AG04449 (cell line): ENCODE results near the gene SLC37A4.
A peak's percentile ranks its signal among the peaks of the same experiment; 100 is the strongest.

Experiments
- CTCF ChIA-PET: fragments of 350-600 bp; formaldehyde crosslinking; extraction: SDS; loops from one replicate; lab custom pipeline; 2021; ENCODE audit warnings: antibody characterized with exemption; lab: Yijun Ruan, JAX
- POLR2A ChIA-PET: fragments of 400-600, 350-600 bp; formaldehyde crosslinking; extraction: SDS; loops from one replicate; lab custom pipeline; 2020; ENCODE audit warnings: antibody characterized with exemption, inconsistent platforms; lab: Yijun Ruan, JAX
- DNase-seq: peaks from one replicate; pipeline ENCODE4 v3.0.0-alpha.2; 2010; ENCODE audit warnings: low read depth, low spot score
- H3K4me3 ChIP-seq: 2 replicates; pipeline ENCODE4 v1.5.1; 2011; ENCODE audit warnings: low read depth, mild to moderate bottlenecking, control low read depth, low read length
- CTCF ChIP-seq: IDR thresholded peaks from one replicate; pipeline ENCODE4 v1.5.1; 2011; ENCODE audit warnings: mild to moderate bottlenecking, moderate library complexity, low read length, control low read depth, inconsistent platforms; ENCODE audit not compliant: insufficient read depth; ENCODE audit errors: missing control alignments

Gene SLC37A4

GRCh38 chr11:119016216-119017009, 14.3 kb downstream of the SLC37A4 start:
- peak overlapping the region; percentile 18 for H3K4me3 ChIP-seq
- POLR2A ChIA-PET = interaction anchor here (0.7 to 1.0 kb wide), 2 partner anchors 18 to 409 kb away, joined by 3 read pairs; partner anchors contain the start of genes CENATAC and PHLDB1
- no peak for TF ChIP-seq CTCF
- DNase-seq = no peak
- CTCF ChIA-PET = interaction anchor here (0.9 to 8.5 kb wide), 6 partner anchors 13 to 327 kb away, joined by 3 to 54 read pairs (median 4); partner anchors contain the start of gene SLC37A4

GRCh38 chr11:119015054-119015611, 15.5 kb downstream of the SLC37A4 start:
- DNase-seq = no peak
- POLR2A ChIA-PET = no interaction called here
- CTCF ChIA-PET = interaction anchor here (0.6 to 1.4 kb wide), 6 partner anchors 9 to 326 kb away, joined by 3 to 9 read pairs (median 4); no protein-coding TSS in a partner anchor
- no peak overlapping the region for H3K4me3 ChIP-seq
- TF ChIP-seq CTCF = no peak

GRCh38 chr11:119014209-119014924, 16.3 kb downstream of the SLC37A4 start:
- POLR2A ChIA-PET = no interaction called here
- CTCF ChIA-PET = interaction anchor here (0.8 to 2.2 kb wide), 4 partner anchors 11 to 42 kb away, joined by 3 to 9 read pairs (median 4); no protein-coding TSS in a partner anchor
- H3K4me3 ChIP-seq = no peak overlapping the region
- DNase-seq = no peak
- no peak for TF ChIP-seq CTCF

- H3K4me3 ChIP-seq = no peak overlapping the region
- no peak for TF ChIP-seq CTCF
- no peak for DNase-seq
- POLR2A ChIA-PET = no interaction called here
- CTCF ChIA-PET = interaction anchor here (0.8 to 2.2 kb wide), 2 partner anchors 9 to 14 kb away, joined by 3 to 6 read pairs; no protein-coding TSS in a partner anchor
These were observed 18.0 kb downstream of the SLC37A4 start for GRCh38 chr11:119012629-119013170.

- ChIA-PET CTCF (no interaction called here), POLR2A (interaction anchor here (0.6 to 1.4 kb wide), 3 partner anchors 9 to 13 kb away, joined by 3 read pairs; no protein-coding TSS in a partner anchor)
- no peak for DNase-seq
- TF ChIP-seq CTCF = no peak
- H3K4me3 ChIP-seq = no peak overlapping the region
These were observed 19.1 kb downstream of the SLC37A4 start for GRCh38 chr11:119011476-119012053.
